Kidney glomerular epithelial cell (primary cell): Measurements from ENCODE around the gene CLASRP.
"Not testable (repeated sequence)": the region's sequence is repeated elsewhere in the genome, so short reads cannot be mapped to it uniquely, and the experiment has no call there.

ENCODE experiments used
- DNase-seq: peaks from one replicate; lab custom pipeline; 2025; lab: John Stamatoyannopoulos, UW

Gene CLASRP

DNA sequence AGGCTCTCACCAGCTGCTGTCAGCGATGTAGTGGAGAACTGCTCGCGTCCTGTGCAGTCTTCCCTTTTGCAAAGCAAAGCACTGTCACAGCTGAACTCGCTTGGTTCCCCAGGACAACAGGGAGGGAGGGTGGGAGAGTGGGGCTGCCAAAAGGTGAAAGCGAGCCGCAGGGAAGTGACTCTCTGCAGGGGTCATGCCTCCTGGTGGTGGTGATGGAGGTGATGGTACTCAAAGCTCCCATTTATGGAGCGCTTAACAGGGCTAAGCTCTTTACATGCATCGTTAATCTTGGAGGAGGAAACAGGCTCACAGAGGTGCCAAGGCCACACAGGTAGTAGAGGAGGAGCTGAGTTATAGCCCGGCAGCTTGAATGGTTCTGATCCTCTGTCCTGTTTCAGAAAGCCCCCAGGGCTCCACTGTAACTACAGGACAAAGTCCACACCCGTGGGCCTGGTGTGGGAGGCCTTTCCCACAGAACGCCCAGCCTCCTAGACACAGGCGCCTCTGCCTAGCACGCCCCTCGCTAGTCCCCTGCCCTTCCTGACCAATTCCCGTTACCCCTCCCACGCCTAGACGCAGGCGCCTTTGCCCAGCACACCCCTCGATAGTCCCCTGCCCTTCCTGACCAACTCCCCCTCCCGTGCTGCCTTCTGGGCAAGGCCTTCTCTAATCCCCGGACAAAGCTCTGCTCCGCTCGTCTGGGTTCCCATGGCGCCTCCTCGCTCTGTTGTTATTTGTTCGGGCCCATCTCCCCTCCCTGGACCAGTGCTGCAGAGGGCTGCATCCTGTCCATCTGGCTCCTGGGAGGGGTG lies 64.9 kb downstream of the CLASRP start:
- DNase-seq = peak; percentile 38

- DNase-seq = no peak
Observed at GRCh38 chr19:45104658-45105349, 66.0 kb downstream of the CLASRP start.

GRCh38 chr19:45106363-45106762 lies 67.5 kb downstream of the CLASRP start:
- DNase-seq = not testable (repeated sequence)

GRCh38 chr19:45107621-45108150 lies 68.8 kb downstream of the CLASRP start:
- DNase-seq = no peak

DNA sequence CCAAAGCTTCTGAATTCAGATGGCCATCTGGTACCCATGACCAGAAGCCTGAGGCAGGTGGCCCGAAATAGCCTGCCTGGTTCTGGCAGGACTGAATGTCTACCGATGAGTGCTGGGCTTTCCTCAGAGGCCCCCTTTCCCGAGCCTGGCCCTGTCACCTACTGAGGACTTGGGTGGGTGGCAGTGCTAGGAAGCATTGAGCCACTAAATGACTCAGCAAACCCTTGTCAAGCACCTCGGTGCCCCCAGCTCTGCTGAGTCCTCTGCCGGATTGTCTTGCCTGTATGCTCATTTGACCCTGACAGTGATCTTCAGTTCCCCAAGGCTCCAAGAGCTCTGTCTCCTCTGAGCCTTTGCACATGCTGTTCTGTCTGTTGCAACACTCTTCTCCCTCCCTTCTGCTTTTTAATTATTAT lies 72.0 kb downstream of the CLASRP start:
- DNase-seq = no peak

DNA sequence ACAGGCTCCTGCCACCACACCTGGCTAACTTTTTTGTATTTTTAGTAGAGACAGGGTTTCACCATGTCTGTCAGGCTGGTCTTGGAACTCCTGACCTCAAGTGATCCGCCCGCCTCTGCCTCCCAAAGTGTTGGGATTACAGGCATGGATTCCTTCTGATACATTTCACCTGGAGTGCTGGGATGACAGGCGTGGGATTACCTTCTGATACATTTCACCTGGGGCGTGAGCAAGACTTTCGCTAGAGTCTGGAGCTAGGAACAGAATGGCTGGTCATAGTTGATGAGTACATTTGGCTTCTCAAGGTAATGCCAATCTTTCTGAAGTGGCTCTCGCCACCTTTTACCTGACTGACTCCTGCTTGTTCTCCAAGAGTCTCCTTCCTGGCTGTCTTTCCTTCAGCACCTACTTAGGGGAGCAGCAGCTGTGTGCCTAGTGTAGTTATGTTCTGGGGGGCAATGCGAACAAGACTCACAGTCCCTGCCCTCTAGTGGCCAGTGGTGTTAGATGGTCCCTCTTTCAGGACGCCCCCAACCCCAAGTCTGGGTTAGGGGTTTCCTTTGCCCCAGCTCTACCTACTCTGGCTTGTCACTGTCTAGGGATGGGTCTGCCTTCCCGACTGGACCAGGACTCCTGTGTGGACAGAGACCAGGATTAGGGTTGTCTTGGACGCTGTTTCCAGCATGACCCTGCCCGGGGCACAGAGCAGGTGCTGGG lies 73.4 kb downstream of the CLASRP start:
- DNase-seq = no peak

DNA sequence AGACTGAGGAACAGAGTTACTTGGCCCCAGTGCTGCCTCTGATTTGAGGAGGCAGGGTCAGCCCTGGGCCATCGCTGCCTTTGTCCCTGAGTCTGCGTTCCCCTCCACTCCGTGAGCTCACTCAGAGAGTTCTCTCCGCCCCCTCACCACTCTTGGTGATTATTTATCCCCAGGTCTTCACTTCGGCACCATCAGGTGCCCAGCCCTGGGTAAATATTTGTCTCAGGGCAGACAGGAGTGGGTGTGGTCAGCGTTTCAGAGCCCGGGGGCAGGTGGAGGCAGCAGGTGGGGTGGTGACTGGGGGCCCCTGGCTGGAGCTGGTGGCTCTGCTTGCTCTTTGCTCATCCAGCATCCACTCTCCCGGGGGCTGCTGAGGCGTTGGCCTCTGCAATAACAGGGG lies 74.8 kb downstream of the CLASRP start:
- DNase-seq = no peak

- DNase-seq = no peak
Observed at GRCh38 chr19:45114116-45114515, 75.3 kb downstream of the CLASRP start.

- no peak for DNase-seq
Observed at GRCh38 chr19:45115809-45116615, 77.2 kb downstream of the CLASRP start.

DNA sequence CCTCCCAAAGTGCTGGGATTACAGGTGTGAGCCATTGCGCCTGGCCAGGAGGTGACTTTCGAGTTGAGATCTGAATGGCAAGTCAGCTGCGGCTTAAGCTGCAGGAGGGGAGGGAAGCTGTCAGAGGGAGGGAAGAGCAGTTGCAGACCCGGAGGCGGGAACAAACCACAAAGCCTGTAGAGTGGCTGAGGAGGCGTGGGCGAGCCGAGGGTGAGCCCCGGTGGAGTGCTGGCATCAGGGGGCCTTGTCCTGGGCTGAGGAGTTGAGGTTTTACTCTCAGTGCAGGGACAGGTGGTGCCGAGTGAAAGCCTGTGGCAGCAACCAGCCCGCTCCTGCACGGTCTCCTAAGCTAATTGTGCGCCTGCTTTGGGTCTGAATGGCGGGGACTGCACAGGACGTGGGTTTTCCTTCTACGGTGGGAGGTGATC lies 78.3 kb downstream of the CLASRP start:
- no peak for DNase-seq

DNA sequence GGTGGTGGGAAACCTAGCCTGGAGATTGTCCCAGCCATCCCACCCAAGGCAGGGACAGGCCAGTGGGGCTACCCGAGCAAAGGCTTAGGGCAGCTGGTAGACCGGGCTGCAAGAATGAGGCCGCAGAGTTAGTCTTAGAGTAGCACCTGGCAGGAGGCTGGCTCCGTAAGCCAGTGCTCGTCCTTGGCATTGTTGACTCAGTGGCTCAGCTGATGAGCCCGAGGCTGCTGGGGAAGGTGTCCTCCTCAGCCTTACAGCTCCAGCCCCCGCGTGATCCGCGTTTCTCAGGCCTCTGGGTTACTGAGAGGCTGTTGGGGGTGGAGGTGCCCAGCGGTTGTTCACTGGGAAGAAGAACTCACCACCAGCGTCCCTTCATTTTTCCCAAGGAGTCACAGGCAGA lies 78.8 kb downstream of the CLASRP start:
- DNase-seq = no peak

- no peak for DNase-seq
Observed at GRCh38 chr19:45118106-45118505, 79.3 kb downstream of the CLASRP start.

DNA sequence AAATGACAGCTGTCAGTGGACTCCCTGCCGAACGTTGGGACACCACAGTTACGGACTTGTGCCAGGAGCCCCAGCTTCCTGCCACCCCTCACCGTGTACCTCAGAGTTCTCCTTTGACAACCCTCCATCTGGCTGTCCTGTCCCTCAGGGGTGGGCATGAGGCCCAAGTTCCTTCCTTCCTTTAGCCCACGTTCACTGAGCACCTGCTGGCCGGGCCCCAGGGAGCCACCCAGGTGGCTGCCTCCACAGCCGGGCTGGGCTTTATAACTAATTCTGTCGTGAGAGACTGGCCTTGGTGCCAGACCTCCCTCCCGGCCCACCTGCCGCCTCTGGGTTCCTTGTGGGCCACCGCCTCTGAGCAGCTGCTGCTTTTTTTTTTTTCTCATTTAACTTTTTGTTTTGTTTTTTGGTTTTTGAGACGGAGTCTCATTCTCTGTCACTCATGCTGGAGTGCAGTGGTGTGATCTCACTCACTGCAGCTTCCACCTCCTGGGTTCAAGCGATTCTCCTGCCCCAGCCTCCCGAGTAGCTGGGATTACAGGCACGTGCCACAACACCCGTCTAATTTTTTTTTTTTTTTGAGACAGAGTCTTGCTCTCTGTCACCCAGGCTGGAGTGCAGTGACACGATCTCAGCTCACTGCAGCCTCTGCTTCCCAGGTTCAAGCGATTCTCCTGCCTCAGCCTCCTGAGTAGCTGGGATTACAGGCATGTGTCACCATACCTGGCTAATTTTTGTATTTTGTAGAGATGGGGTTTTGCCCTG lies 79.9 kb downstream of the CLASRP start:
- not testable (repeated sequence) for DNase-seq

DNA sequence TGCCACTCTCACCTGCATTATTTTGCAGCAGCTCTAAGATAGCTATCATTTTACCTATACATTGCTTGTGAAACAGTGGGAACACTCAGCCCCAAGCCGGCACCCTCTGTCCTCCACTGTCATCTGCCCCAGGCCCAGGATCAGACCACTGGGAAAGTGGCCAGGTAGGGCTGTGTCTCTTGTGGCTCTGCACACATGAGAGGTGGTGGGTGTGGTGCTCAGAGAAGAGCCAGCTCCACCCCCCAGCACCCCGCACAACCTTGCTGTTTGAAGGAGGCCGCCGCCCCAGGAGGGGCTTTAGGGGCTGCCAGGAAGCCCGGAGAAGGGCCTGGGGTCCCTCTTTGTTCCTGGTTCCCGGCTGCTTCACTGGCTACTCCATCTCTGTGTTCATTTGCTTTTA lies 80.7 kb downstream of the CLASRP start:
- DNase-seq = no peak
